HepG2 (cell line): ENCODE measurements around the gene AVPR2. TPM values are rescaled to one million over a fixed set of nuclear protein-coding genes. Genes with fewer than 3 reads are reported as not detected.
A peak's percentile ranks its signal among the peaks of the same experiment; 100 is the strongest.

ENCODE experiments used
- ARNT2 ChIP-seq: sonication (generic); formaldehyde crosslinking; IDR thresholded peaks from 2 replicates; pipeline ENCODE4 v1.8.0; 2022; ENCODE audit warnings: mild to moderate bottlenecking, low read depth, missing genetic modification reagents, moderate library complexity
- ATF4 ChIP-seq, 2 experiments: fragments of 450-650 bp in 1 of 2; sonication (generic) in 1 of 2; formaldehyde crosslinking; IDR thresholded peaks; 2 replicates each; pipeline versions ENCODE4 v1.5.0 to v1.8.0; 2020 to 2022; ENCODE audit warnings: mild to moderate bottlenecking in 1 of 2, missing genetic modification reagents in 1 of 2
- ATM ChIP-seq: fragments of 450-650 bp; IDR thresholded peaks from 2 replicates; pipeline ENCODE4 v1.7.1; 2017; ENCODE audit warnings: mild to moderate bottlenecking, borderline replicate concordance
- BRD4 ChIP-seq: sonication (generic); formaldehyde crosslinking; IDR thresholded peaks from 2 replicates; pipeline ENCODE4 v1.4.0; 2020; ENCODE audit warnings: missing genetic modification reagents
- CCDC6 ChIP-seq: sonication (generic); formaldehyde crosslinking; IDR thresholded peaks from 2 replicates; pipeline ENCODE4 v1.8.1; 2022; ENCODE audit warnings: mild to moderate bottlenecking, missing genetic modification reagents, moderate library complexity
- NR2F6 ChIP-seq, 2 experiments: IDR thresholded peaks; 2 replicates each; pipeline ENCODE4 v1.6.1; 2016; ENCODE audit warnings: antibody characterized with exemption in 1 of 2, mild to moderate bottlenecking in 1 of 2
- SOX5 ChIP-seq: IDR thresholded peaks from 2 replicates; pipeline ENCODE4 v1.6.1; 2016; ENCODE audit warnings: borderline replicate concordance
- TEAD3 ChIP-seq: optimal IDR thresholded peaks from 2 replicates; pipeline ENCODE3; 2016; ENCODE audit warnings: borderline replicate concordance
- THYN1 ChIP-seq: sonication (generic); formaldehyde crosslinking; IDR thresholded peaks from 2 replicates; pipeline ENCODE4 v1.8.1; 2023; ENCODE audit warnings: low read depth, mild to moderate bottlenecking, moderate library complexity, missing genetic modification reagents, borderline replicate concordance
- ZMYM2 ChIP-seq: sonication (generic); formaldehyde crosslinking; IDR thresholded peaks from 2 replicates; pipeline ENCODE4 v1.8.0; 2022; ENCODE audit warnings: mild to moderate bottlenecking, missing genetic modification reagents
- ZNF138 ChIP-seq: sonication (generic); formaldehyde crosslinking; IDR thresholded peaks from 2 replicates; pipeline ENCODE4 v1.5.0; 2020; ENCODE audit warnings: mild to moderate bottlenecking, low read depth, missing genetic modification reagents
- ZNF281 ChIP-seq: sonication (generic); formaldehyde crosslinking; IDR thresholded peaks from 2 replicates; pipeline ENCODE4 v1.4.0; 2020; ENCODE audit warnings: missing genetic modification reagents, borderline replicate concordance
- ZNF318 ChIP-seq: sonication (generic); formaldehyde crosslinking; IDR thresholded peaks from 2 replicates; pipeline ENCODE4 v1.4.0; 2020; ENCODE audit warnings: mild to moderate bottlenecking, missing genetic modification reagents
- ZNF672 ChIP-seq: sonication (generic); formaldehyde crosslinking; IDR thresholded peaks from 2 replicates; pipeline ENCODE4 v1.8.1; 2022; ENCODE audit warnings: missing genetic modification reagents
- ZNF740 ChIP-seq: sonication (generic); formaldehyde crosslinking; IDR thresholded peaks from 2 replicates; pipeline ENCODE4 v1.4.0; 2020; ENCODE audit warnings: missing genetic modification reagents
- ZNF75D ChIP-seq: sonication (generic); formaldehyde crosslinking; IDR thresholded peaks from 2 replicates; pipeline ENCODE4 v1.8.1; 2023; ENCODE audit warnings: missing genetic modification reagents, mild to moderate bottlenecking, borderline replicate concordance
- ZSCAN12 ChIP-seq: sonication (generic); formaldehyde crosslinking; IDR thresholded peaks from 2 replicates; pipeline ENCODE4 v1.9.0; 2021; ENCODE audit warnings: mild to moderate bottlenecking, missing genetic modification reagents
- polyA plus RNA-seq, 8 experiments: library from polyadenylated mRNA; depleted of rRNA in 3 of 8; stranded (reverse) in 7 of 8; unstranded in 1 of 8; fragments of >200 nt; fragmentation: Illumina TruSeq in 4 of 8; extraction: Trizol in 4 of 8; gene quantifications; 2 replicates each; pipeline versions ENCODE4 v1.2.1 to v1.2.3, GENCODE V29; 2011 to 2016; ENCODE audit warnings: low read depth in 4 of 8, missing spikeins in 1 of 8, mixed read lengths in 1 of 8; ENCODE audit not compliant: insufficient read depth in 1 of 8
- total RNA-seq, 5 experiments: library from RNA; depleted of rRNA; stranded (reverse); fragments of >200 nt; fragmentation: Illumina TruSeq; extraction: Trizol; gene quantifications; 2 replicates each; pipeline ENCODE4 v1.2.3, GENCODE V29; 2016; ENCODE audit warnings: low read depth in 1 of 5

Gene AVPR2
- total and polyA plus RNA-seq, 2 of the 13 experiments (the other 11 are each of a cell fraction or from before 2014, with no cell fraction given), result not detected

GRCh38 chrX:153875391-153876111 lies 28.9 kb upstream of the AVPR2 start (continued):
- TF ChIP-seq ZNF318 (CRISPR knock-in tag) (peak; percentile 99; the same call in 1 of the 2 replicates), BRD4 (CRISPR knock-in tag) (peak; percentile 69; the same call in 1 of the 2 replicates), ARNT2 (peak; percentile 100), ZNF75D (CRISPR knock-in tag) (peak; percentile 99), CCDC6 (CRISPR knock-in tag) (peak; percentile 100), ZNF740 (peak; percentile 93), ZSCAN12 (CRISPR knock-in tag) (peak; percentile 100), ZNF672 (CRISPR knock-in tag) (peak; percentile 93; the same call in 1 of the 2 replicates), ATM (no peak), ZMYM2 (CRISPR knock-in tag) (peak; percentile 71), SOX5 (CRISPR knock-in tag) (peak; percentile 86), ZNF281 (peak; percentile 93), ATF4 (CRISPR knock-in tag; IDR thresholded peaks at IDR 0.05) (peak in 1 of 2 experiments; percentile 89; a peak in 2 of 4 replicates), NR2F6 (IDR thresholded peaks at IDR 0.05) (no peak), NR2F6 (CRISPR knock-in tag; IDR thresholded peaks at IDR 0.05) (peak; percentile 86), TEAD3 (CRISPR knock-in tag) (peak; percentile 89), ZNF138 (CRISPR knock-in tag) (peak; percentile 100), THYN1 (CRISPR knock-in tag) (peak; percentile 96; the same call in 1 of the 2 replicates)
